Measurements from ENCODE around the gene RBMS3. TPM values are rescaled to one million over a fixed set of nuclear protein-coding genes. Genes with fewer than 3 reads are reported as not detected.
"Not testable (repeated sequence)": the region's sequence is repeated elsewhere in the genome, so short reads cannot be mapped to it uniquely, and the experiment has no call there.

The RBMS3 gene
- total RNA-seq, 1 donor: 81.1 TPM

DNA sequence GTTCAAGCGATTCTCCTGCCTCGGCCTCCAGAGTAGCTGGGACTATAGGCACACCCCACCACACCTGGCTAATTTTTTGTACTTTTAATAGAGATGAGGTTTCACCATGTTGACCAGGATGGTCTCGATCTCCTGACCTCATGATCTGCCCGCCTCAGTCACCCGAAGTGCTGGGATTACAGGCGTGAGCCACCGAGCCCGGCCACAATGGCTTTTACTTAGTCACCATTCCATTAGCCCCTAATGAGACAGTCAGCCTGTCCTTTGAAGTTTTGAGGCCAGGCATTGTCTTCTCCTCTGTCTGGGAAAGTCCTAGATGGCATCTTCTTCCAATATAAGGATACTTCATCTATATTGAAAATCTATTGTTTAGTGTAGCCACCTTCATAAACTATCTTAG is 515.9 kb downstream of the RBMS3 start:
- TF ChIP-seq, protein P1, sequence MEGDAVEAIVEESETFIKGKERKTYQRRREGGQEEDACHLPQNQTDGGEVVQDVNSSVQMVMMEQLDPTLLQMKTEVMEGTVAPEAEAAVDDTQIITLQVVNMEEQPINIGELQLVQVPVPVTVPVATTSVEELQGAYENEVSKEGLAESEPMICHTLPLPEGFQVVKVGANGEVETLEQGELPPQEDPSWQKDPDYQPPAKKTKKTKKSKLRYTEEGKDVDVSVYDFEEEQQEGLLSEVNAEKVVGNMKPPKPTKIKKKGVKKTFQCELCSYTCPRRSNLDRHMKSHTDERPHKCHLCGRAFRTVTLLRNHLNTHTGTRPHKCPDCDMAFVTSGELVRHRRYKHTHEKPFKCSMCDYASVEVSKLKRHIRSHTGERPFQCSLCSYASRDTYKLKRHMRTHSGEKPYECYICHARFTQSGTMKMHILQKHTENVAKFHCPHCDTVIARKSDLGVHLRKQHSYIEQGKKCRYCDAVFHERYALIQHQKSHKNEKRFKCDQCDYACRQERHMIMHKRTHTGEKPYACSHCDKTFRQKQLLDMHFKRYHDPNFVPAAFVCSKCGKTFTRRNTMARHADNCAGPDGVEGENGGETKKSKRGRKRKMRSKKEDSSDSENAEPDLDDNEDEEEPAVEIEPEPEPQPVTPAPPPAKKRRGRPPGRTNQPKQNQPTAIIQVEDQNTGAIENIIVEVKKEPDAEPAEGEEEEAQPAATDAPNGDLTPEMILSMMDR (IDR thresholded peaks at IDR 0.05; ENCODE audit: extremely low read depth, low read depth, low read length): no peak

DNA sequence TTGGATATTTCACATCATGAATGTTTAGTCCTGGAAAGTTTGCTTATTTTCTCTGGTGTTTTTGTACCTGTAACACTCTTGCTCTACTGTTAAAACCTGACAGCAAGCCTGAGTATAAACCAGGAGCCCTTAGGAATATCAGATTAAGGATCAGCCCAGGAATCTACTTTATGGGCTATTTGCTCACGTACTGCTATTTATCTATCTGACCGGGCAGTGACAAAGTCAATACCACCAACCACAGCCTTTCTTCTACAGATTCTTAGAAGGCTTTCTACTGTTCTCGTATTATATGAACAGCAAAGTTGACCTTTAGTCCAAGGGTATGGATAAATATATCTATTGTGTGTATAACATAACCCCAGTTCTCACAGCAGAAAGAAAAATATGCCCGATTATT is 521.2 kb downstream of the RBMS3 start:
- TF ChIP-seq, protein P1 (IDR thresholded peaks at IDR 0.05; ENCODE audit: extremely low read depth, low read depth, low read length): no peak
- DNase-seq (ENCODE audit: insufficient read length, low spot score, missing footprints): no peak
- no peaks in the 10 kb centered on the region for H3K27me3 ChIP-seq (ENCODE audit: insufficient read depth, low read length)
- no peaks in the 10 kb centered on the region for H3K79me2 ChIP-seq (ENCODE audit: insufficient read depth, low read length)
- H3K9me3 ChIP-seq (ENCODE audit: low read depth, low read length): no peaks in the 10 kb centered on the region
- no peak overlapping the region for H2AFZ ChIP-seq (ENCODE audit: low read length)
- H3K4me3 ChIP-seq (ENCODE audit: insufficient read depth, low read length): no peak overlapping the region
- H3K36me3 ChIP-seq (ENCODE audit: insufficient read depth, low read length): no peaks in the 10 kb centered on the region
- no peaks in the 10 kb centered on the region for H3K4me1 ChIP-seq (ENCODE audit: insufficient read depth, low read length)
- H3K27ac ChIP-seq (ENCODE audit: low read depth, low read length): no peak overlapping the region
- no peaks in the 10 kb centered on the region for H4K20me1 ChIP-seq (ENCODE audit: insufficient read depth, low read length)
- H3K4me2 ChIP-seq (ENCODE audit: insufficient read depth, low read length): no peak overlapping the region

More for the DNA sequence above, 515.9 kb downstream of the RBMS3 start:
- no peak overlapping the region for H3K4me2 ChIP-seq (ENCODE audit: insufficient read depth, low read length)
- H3K9me3 ChIP-seq (ENCODE audit: low read depth, low read length): no peaks in the 10 kb centered on the region
- no peaks in the 10 kb centered on the region for H3K79me2 ChIP-seq (ENCODE audit: insufficient read depth, low read length)
- H3K4me3 ChIP-seq (ENCODE audit: insufficient read depth, low read length): no peak overlapping the region
- no peaks in the 10 kb centered on the region for H4K20me1 ChIP-seq (ENCODE audit: insufficient read depth, low read length)
- H2AFZ ChIP-seq (ENCODE audit: low read length): no peak overlapping the region
- no peaks in the 10 kb centered on the region for H3K36me3 ChIP-seq (ENCODE audit: insufficient read depth, low read length)
- H3K27me3 ChIP-seq (ENCODE audit: insufficient read depth, low read length): no peaks in the 10 kb centered on the region
- no peak for DNase-seq (ENCODE audit: insufficient read length, low spot score, missing footprints)
- no peak overlapping the region for H3K27ac ChIP-seq (ENCODE audit: low read depth, low read length)
- H3K4me1 ChIP-seq (ENCODE audit: insufficient read depth, low read length): no peaks in the 10 kb centered on the region

GRCh38 chr3:29804044-29804443 is 523.2 kb downstream of the RBMS3 start:
- no peak overlapping the region for H3K27ac ChIP-seq (ENCODE audit: low read depth, low read length)
- H3K9me3 ChIP-seq (ENCODE audit: low read depth, low read length): no peaks in the 10 kb centered on the region
- no peaks in the 10 kb centered on the region for H3K79me2 ChIP-seq (ENCODE audit: insufficient read depth, low read length)
- no peak overlapping the region for H3K4me3 ChIP-seq (ENCODE audit: insufficient read depth, low read length)
- TF ChIP-seq, protein P1 (IDR thresholded peaks at IDR 0.05; ENCODE audit: extremely low read depth, low read depth, low read length): no peak
- no peaks in the 10 kb centered on the region for H3K27me3 ChIP-seq (ENCODE audit: insufficient read depth, low read length)
- no peaks in the 10 kb centered on the region for H3K36me3 ChIP-seq (ENCODE audit: insufficient read depth, low read length)
- no peaks in the 10 kb centered on the region for H3K4me1 ChIP-seq (ENCODE audit: insufficient read depth, low read length)
- no peaks in the 10 kb centered on the region for H4K20me1 ChIP-seq (ENCODE audit: insufficient read depth, low read length)
- no peak overlapping the region for H3K4me2 ChIP-seq (ENCODE audit: insufficient read depth, low read length)
- no peak for DNase-seq (ENCODE audit: insufficient read length, low spot score, missing footprints)
- no peak overlapping the region for H2AFZ ChIP-seq (ENCODE audit: low read length)

DNA sequence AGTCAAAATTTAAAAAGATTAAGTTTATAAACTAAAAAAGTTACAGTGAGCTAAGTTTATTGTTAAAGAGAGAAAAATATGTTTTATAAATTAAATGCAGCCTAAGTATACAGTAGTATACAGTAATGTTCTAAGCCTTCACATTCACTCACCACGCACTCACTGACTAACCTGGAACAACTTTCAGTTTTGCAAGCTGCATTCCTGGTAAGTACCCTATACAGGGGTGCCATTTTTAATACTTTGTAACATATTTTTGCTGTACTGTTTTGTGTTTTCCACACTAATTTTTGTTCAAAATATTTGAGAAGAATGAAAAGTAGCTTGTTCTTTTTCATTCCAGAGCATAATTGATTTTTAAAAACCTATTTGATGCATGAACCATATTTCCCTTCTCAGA is 524.9 kb downstream of the RBMS3 start:
- no peaks in the 10 kb centered on the region for H4K20me1 ChIP-seq (ENCODE audit: insufficient read depth, low read length)
- H3K79me2 ChIP-seq (ENCODE audit: insufficient read depth, low read length): no peaks in the 10 kb centered on the region
- no peaks in the 10 kb centered on the region for H3K36me3 ChIP-seq (ENCODE audit: insufficient read depth, low read length)
- no peak overlapping the region for H3K27ac ChIP-seq (ENCODE audit: low read depth, low read length)
- no peaks in the 10 kb centered on the region for H3K4me1 ChIP-seq (ENCODE audit: insufficient read depth, low read length)
- H3K27me3 ChIP-seq (ENCODE audit: insufficient read depth, low read length): no peaks in the 10 kb centered on the region
- H3K4me3 ChIP-seq (ENCODE audit: insufficient read depth, low read length): no peak overlapping the region
- no peak overlapping the region for H3K4me2 ChIP-seq (ENCODE audit: insufficient read depth, low read length)
- no peak overlapping the region for H2AFZ ChIP-seq (ENCODE audit: low read length)
- H3K9me3 ChIP-seq (ENCODE audit: low read depth, low read length): no peaks in the 10 kb centered on the region
- TF ChIP-seq, protein P1 (IDR thresholded peaks at IDR 0.05; ENCODE audit: extremely low read depth, low read depth, low read length): no peak
- DNase-seq (ENCODE audit: insufficient read length, low spot score, missing footprints): no peak

- not testable (repeated sequence) for H3K27ac ChIP-seq (ENCODE audit: low read depth, low read length); H3K4me3 ChIP-seq (ENCODE audit: insufficient read depth, low read length); H3K27me3 ChIP-seq (ENCODE audit: insufficient read depth, low read length); H3K4me2 ChIP-seq (ENCODE audit: insufficient read depth, low read length); H3K9me3 ChIP-seq (ENCODE audit: low read depth, low read length); H3K79me2 ChIP-seq (ENCODE audit: insufficient read depth, low read length); H3K4me1 ChIP-seq (ENCODE audit: insufficient read depth, low read length); H4K20me1 ChIP-seq (ENCODE audit: insufficient read depth, low read length); DNase-seq (ENCODE audit: insufficient read length, low spot score, missing footprints); H3K36me3 ChIP-seq (ENCODE audit: insufficient read depth, low read length); H2AFZ ChIP-seq (ENCODE audit: low read length)
Measured at GRCh38 chr3:29808324-29808723, 527.5 kb downstream of the RBMS3 start.

Data from osteoblast (primary cell).